ENCODE data around the gene HYLS1. TPM values are rescaled to one million over a fixed set of nuclear protein-coding genes. Genes with fewer than 3 reads are reported as not detected.

HYLS1 gene
- total RNA-seq, 2 experiments from 2014 or later: 1.2 to 1.3 TPM

DNA sequence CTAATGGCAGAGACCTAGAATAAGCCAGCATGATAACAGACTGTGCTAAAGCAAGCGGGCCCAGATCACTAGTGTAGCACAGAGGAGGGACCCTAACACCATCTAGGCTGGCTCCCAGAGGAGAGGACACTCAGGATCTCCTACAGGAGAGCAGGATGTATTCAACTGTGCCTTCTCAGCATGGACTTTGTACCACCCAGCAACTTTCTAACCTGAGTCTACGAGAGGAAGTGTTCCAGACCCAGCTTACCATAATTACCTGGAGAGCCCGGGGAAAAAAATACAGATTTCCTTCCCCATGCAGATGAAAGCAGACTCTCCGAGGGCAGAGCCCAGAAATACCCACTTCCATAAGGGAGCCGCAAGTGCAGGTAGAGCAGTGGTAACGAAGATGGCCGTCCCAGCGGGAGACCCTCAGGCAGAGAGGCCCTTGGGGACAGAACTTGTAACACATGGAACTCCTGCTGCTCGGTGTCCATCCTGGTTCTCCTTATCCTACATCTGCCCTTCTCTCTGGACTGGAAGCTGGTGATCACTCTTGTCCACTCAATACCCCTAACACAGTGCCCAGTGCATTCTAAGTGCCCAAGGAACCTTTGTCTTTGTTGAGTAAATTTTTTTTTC, 37.0 kb downstream of the HYLS1 start:
- Histone ChIP-seq H3K36me3 (ENCODE audit: insufficient read depth, low read length) (no peaks in the 10 kb centered on the region), H3K9me3 (ENCODE audit: control insufficient read depth in 1 of 2, insufficient read depth in 1 of 2, low read length in 2 of 2) (no peaks in the 10 kb centered on the region), H3K4me1 (ENCODE audit: insufficient read depth, low read length) (no peaks in the 10 kb centered on the region), H3K27me3 (ENCODE audit: control insufficient read depth in 1 of 2, insufficient read depth in 2 of 2, low read length in 2 of 2) (peaks cover 2 to 3% of the 10 kb centered on the region in 2 experiments), H3K4me3 (ENCODE audit: low read length) (no peak overlapping the region), H3K27ac (ENCODE audit: low read depth in 1 of 2, low read length in 2 of 2) (no peak overlapping the region)
- H3K9me3 Mint-ChIP-seq: no peaks in the 10 kb centered on the region
- ATAC-seq (ENCODE audit: poor library complexity) (no peak), DNase-seq (no peak)
- no peak overlapping the region for H3K27ac Mint-ChIP-seq
- intact Hi-C loops (cut with DNase I, micrococcal nuclease): loop anchor here in 1 of 2 experiments (5.0 kb wide), 1 partner anchor 1068 kb away; no protein-coding TSS in a partner anchor
- CTCF ChIA-PET: interaction anchor here (1.9 kb wide), 1 partner anchor 17 kb away, joined by 6 read pairs; no protein-coding TSS in a partner anchor
- no peaks in the 10 kb centered on the region for H3K36me3 Mint-ChIP-seq (ENCODE audit: low read depth)
- POLR2A ChIA-PET: no interaction called here
- H3K27me3 Mint-ChIP-seq: peaks cover 19% of the 10 kb centered on the region
- no peaks in the 10 kb centered on the region for H3K4me1 Mint-ChIP-seq (ENCODE audit: low read depth)
- H3K4me3 Mint-ChIP-seq: no peak overlapping the region
- TF ChIP-seq, protein P1, sequence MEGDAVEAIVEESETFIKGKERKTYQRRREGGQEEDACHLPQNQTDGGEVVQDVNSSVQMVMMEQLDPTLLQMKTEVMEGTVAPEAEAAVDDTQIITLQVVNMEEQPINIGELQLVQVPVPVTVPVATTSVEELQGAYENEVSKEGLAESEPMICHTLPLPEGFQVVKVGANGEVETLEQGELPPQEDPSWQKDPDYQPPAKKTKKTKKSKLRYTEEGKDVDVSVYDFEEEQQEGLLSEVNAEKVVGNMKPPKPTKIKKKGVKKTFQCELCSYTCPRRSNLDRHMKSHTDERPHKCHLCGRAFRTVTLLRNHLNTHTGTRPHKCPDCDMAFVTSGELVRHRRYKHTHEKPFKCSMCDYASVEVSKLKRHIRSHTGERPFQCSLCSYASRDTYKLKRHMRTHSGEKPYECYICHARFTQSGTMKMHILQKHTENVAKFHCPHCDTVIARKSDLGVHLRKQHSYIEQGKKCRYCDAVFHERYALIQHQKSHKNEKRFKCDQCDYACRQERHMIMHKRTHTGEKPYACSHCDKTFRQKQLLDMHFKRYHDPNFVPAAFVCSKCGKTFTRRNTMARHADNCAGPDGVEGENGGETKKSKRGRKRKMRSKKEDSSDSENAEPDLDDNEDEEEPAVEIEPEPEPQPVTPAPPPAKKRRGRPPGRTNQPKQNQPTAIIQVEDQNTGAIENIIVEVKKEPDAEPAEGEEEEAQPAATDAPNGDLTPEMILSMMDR (IDR thresholded peaks at IDR 0.05): no peak

DNA sequence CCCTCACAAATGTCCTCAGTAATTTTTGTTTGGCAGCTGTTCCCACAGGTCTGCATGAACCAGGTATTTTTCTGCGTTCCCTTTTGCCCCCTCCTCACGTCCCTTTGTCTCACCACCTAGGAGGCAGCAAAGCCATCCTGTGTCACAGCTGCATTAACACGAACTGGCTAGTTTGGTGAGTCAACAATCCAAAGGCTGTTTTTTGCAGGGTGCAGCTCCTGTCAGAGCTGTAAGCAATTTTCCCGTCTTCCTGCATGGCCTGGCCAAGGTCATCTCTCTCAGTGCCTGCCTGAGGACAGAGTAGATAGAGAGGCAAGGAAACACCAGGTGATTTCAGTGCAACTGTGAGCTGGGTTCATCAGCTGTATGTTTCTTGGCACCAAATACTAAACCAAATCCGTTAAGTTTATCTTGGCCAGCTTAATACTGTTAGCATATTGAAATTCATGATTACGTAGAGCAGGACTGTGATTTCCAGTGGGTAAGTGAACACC, 37.8 kb downstream of the HYLS1 start:
- no peaks in the 10 kb centered on the region for H3K36me3 ChIP-seq (ENCODE audit: insufficient read depth, low read length)
- H3K27ac ChIP-seq (ENCODE audit: low read depth in 1 of 2, low read length in 2 of 2): no peak overlapping the region
- ChIA-PET CTCF (interaction anchor here (1.9 kb wide), 1 partner anchor 16 kb away, joined by 6 read pairs; no protein-coding TSS in a partner anchor), POLR2A (no interaction called here)
- peaks cover 22% of the 10 kb centered on the region for H3K27me3 Mint-ChIP-seq
- no peak overlapping the region for H3K4me3 Mint-ChIP-seq
- DNase-seq: no peak
- H3K27ac Mint-ChIP-seq: no peak overlapping the region
- no peaks in the 10 kb centered on the region for H3K4me1 Mint-ChIP-seq (ENCODE audit: low read depth)
- intact Hi-C loops (cut with DNase I, micrococcal nuclease): no loop called here
- no peaks in the 10 kb centered on the region for H3K9me3 ChIP-seq (ENCODE audit: control insufficient read depth in 1 of 2, insufficient read depth in 1 of 2, low read length in 2 of 2)
- H3K36me3 Mint-ChIP-seq (ENCODE audit: low read depth): no peaks in the 10 kb centered on the region
- TF ChIP-seq, protein P1 (IDR thresholded peaks at IDR 0.05): no peak
- no peaks in the 10 kb centered on the region for H3K4me1 ChIP-seq (ENCODE audit: insufficient read depth, low read length)
- H3K9me3 Mint-ChIP-seq: no peaks in the 10 kb centered on the region
- H3K27me3 ChIP-seq (ENCODE audit: control insufficient read depth in 1 of 2, insufficient read depth in 2 of 2, low read length in 2 of 2): peaks cover 2 to 6% of the 10 kb centered on the region in 2 experiments
- no peak overlapping the region for H3K4me3 ChIP-seq (ENCODE audit: low read length)
- no peak for ATAC-seq (ENCODE audit: poor library complexity)

DNA sequence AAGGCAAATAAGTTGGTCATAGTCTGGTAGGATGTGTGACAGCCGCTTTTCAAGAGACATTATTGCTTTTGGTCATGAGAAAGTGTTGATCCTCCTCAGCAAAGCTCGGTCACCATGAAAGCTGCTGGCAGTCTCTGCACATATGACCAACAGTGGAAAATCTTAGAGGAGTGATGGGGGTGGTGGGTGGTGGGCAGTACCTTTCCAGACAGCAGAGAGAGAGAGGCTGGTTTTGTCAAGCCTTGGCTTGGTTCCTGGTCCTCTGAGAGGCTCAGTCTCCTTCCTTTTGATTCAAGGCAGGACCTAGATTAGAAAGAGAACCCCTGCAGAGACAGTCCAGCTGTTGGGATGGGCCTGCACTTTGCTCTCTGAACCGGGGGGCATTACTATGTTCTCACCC, 38.3 kb downstream of the HYLS1 start:
- H3K36me3 ChIP-seq (ENCODE audit: insufficient read depth, low read length): no peaks in the 10 kb centered on the region
- H3K9me3 Mint-ChIP-seq: no peaks in the 10 kb centered on the region
- DNase-seq: no peak
- H3K4me3 ChIP-seq (ENCODE audit: low read length): no peak overlapping the region
- no peak overlapping the region for H3K27ac Mint-ChIP-seq
- H3K9me3 ChIP-seq (ENCODE audit: control insufficient read depth in 1 of 2, insufficient read depth in 1 of 2, low read length in 2 of 2): no peaks in the 10 kb centered on the region
- no peak for ATAC-seq (ENCODE audit: poor library complexity)
- no peak overlapping the region for H3K4me3 Mint-ChIP-seq
- H3K27me3 ChIP-seq (ENCODE audit: control insufficient read depth in 1 of 2, insufficient read depth in 2 of 2, low read length in 2 of 2): peaks cover 2 to 6% of the 10 kb centered on the region in 2 experiments
- POLR2A ChIA-PET: no interaction called here
- intact Hi-C loops (cut with DNase I, micrococcal nuclease): no loop called here
- CTCF ChIA-PET: interaction anchor here (1.9 kb wide), 1 partner anchor 15 kb away, joined by 6 read pairs; no protein-coding TSS in a partner anchor
- H3K36me3 Mint-ChIP-seq (ENCODE audit: low read depth): no peaks in the 10 kb centered on the region
- no peak overlapping the region for H3K27ac ChIP-seq (ENCODE audit: low read depth in 1 of 2, low read length in 2 of 2)
- peaks cover 19% of the 10 kb centered on the region for H3K27me3 Mint-ChIP-seq
- H3K4me1 Mint-ChIP-seq (ENCODE audit: low read depth): no peaks in the 10 kb centered on the region
- TF ChIP-seq, protein P1 (IDR thresholded peaks at IDR 0.05): no peak
- H3K4me1 ChIP-seq (ENCODE audit: insufficient read depth, low read length): no peaks in the 10 kb centered on the region

All from CD4-positive, alpha-beta T cell (primary cell).